Gastroesophageal sphincter (tissue), 4 donors: Measurements from ENCODE around the gene WDFY3. TPM values are rescaled to one million over a fixed set of nuclear protein-coding genes. Genes with fewer than 3 reads are reported as not detected.
"Not testable (repeated sequence)": the region's sequence is repeated elsewhere in the genome, so short reads cannot be mapped to it uniquely, and the experiment has no call there.

Experiments used
- ATAC-seq: fragments of 150-250 bp; one replicate; pipeline ENCODE4 v1.9.1; 2016; ENCODE audit warnings: mild to moderate bottlenecking, moderate library complexity
- H3K27ac ChIP-seq, 4 donors: fragments of 200-600 bp; sonication (generic) in 3 of 4; 1 replicate in 3 of 4; 2 replicates in 1 of 4; pipeline ENCODE4 v1.5.1; 2016 to 2019
- H3K27me3 ChIP-seq: fragments of 200-600 bp; sonication (generic); one replicate; pipeline ENCODE4 v1.5.1; 2019
- H3K36me3 ChIP-seq, 2 donors: fragments of 200-600 bp; sonication (generic); one replicate each; pipeline ENCODE4 v1.5.1; 2019; ENCODE audit warnings: control low read depth in 1 of 2
- H3K4me1 ChIP-seq, 3 donors: fragments of 200-600 bp; sonication (generic); 1 replicate in 2 of 3; 2 replicates in 1 of 3; pipeline ENCODE4 v1.5.1; 2016 to 2019; ENCODE audit warnings: control low read depth in 2 of 3
- H3K4me3 ChIP-seq, 2 donors: fragments of 200-600 bp; sonication (generic); one replicate each; pipeline ENCODE4 v1.5.1; 2019; ENCODE audit warnings: mild to moderate bottlenecking in 1 of 2, moderate library complexity in 1 of 2
- H3K9me3 ChIP-seq, 3 donors: fragments of 200-600 bp; sonication (generic); one replicate each; pipeline ENCODE4 v1.5.1; 2017 to 2019; ENCODE audit warnings: control low read depth in 2 of 3
- EP300 ChIP-seq: sonication (generic); formaldehyde crosslinking; IDR thresholded peaks from one replicate; pipeline ENCODE4 v1.6.1; 2017; ENCODE audit warnings: antibody characterized with exemption, mild to moderate bottlenecking
- POLR2A ChIP-seq, 2 donors: fragments of 450-650 bp; IDR thresholded peaks; one replicate each; pipeline ENCODE4 v1.6.1; 2017; ENCODE audit warnings: antibody characterized with exemption in 2 of 2, mild to moderate bottlenecking in 2 of 2, moderate library complexity in 1 of 2
- POLR2AphosphoS5 ChIP-seq: sonication (generic); formaldehyde crosslinking; IDR thresholded peaks from one replicate; pipeline ENCODE4 v1.6.1; 2017; ENCODE audit warnings: antibody characterized with exemption
- WGBS, 2 donors: methylation state at CpG; one replicate each; pipeline ENCODE4 v1.1.5; 2018; ENCODE audit warnings: low coverage in 1 of 2; 5-methylcytosine and 5-hydroxymethylcytosine counted together
- total RNA-seq, 4 donors: library from RNA; depleted of rRNA; stranded (reverse); fragments of >200 nt; gene quantifications; one replicate each; pipeline ENCODE4 v1.1.0, GENCODE V29; 2016
- TF ChIP-seq, protein P1 (sequence below), 4 experiments: fragments of 200-600 bp in 2 of 4; fragments of 450-650 bp in 2 of 4; sonication (generic) in 1 of 4; IDR thresholded peaks; one replicate each; pipeline ENCODE4 v1.5.1; 2017 to 2019; ENCODE audit warnings: antibody characterized with exemption in 4 of 4, mild to moderate bottlenecking in 2 of 4, moderate library complexity in 2 of 4

WDFY3 gene
- total RNA-seq, 4 donors from 2014 or later: 76.7 to 140 (median 90.1) TPM

- Histone ChIP-seq H3K9me3 (no peaks in the 10 kb centered on the region), H3K27me3 (no peaks in the 10 kb centered on the region), H3K4me3 (no peak overlapping the region), H3K27ac (no peak overlapping the region), H3K4me1 (no peaks in the 10 kb centered on the region), H3K36me3 (peaks cover 0 to 92% of the 10 kb centered on the region in 2 donors)
- TF ChIP-seq POLR2AphosphoS5 (no peak), POLR2A (IDR thresholded peaks at IDR 0.05) (no peak)
- no peak for ATAC-seq
Measured at GRCh38 chr4:84672177-84672576, 294.3 kb downstream of the WDFY3 start.

GRCh38 chr4:84669201-84669600 is 297.3 kb downstream of the WDFY3 start:
- peaks cover 0 to 73% of the 10 kb centered on the region in 2 donors for H3K36me3 ChIP-seq
- no peaks in the 10 kb centered on the region for H3K27me3 ChIP-seq
- no peak overlapping the region for H3K27ac ChIP-seq
- no peaks in the 10 kb centered on the region for H3K4me1 ChIP-seq
- H3K9me3 ChIP-seq: no peaks in the 10 kb centered on the region
- ATAC-seq: no peak
- no peak overlapping the region for H3K4me3 ChIP-seq
- 90 to 93% methylated on average over 1 of the region's 1 CpG for WGBS, 2 donors
- TF ChIP-seq, protein P1, sequence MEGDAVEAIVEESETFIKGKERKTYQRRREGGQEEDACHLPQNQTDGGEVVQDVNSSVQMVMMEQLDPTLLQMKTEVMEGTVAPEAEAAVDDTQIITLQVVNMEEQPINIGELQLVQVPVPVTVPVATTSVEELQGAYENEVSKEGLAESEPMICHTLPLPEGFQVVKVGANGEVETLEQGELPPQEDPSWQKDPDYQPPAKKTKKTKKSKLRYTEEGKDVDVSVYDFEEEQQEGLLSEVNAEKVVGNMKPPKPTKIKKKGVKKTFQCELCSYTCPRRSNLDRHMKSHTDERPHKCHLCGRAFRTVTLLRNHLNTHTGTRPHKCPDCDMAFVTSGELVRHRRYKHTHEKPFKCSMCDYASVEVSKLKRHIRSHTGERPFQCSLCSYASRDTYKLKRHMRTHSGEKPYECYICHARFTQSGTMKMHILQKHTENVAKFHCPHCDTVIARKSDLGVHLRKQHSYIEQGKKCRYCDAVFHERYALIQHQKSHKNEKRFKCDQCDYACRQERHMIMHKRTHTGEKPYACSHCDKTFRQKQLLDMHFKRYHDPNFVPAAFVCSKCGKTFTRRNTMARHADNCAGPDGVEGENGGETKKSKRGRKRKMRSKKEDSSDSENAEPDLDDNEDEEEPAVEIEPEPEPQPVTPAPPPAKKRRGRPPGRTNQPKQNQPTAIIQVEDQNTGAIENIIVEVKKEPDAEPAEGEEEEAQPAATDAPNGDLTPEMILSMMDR (IDR thresholded peaks at IDR 0.05): no peak
- TF ChIP-seq POLR2A (IDR thresholded peaks at IDR 0.05) (no peak), POLR2AphosphoS5 (no peak), EP300 (no peak)

DNA sequence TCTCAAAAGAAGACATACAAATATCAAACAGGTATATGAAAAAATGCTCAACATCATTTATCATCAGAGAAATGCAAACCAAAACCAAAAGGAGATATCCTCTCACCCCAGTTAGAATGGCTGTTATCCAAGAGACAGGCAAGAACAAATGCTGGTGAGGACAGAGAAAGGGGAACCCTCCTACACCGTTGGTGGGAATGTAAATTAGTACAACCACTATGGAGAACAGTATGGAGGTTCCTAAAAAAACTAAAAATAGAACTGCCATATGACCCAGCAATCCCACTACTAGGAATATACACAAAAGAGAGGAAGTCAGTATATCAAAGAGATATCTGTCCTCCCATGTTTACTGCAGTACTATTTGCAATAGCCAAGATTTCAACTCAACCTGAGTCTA is 300.1 kb downstream of the WDFY3 start:
- TF ChIP-seq POLR2AphosphoS5 (no peak), POLR2A (IDR thresholded peaks at IDR 0.05) (no peak), EP300 (no peak)
- TF ChIP-seq, protein P1 (IDR thresholded peaks at IDR 0.05): no peak

DNA sequence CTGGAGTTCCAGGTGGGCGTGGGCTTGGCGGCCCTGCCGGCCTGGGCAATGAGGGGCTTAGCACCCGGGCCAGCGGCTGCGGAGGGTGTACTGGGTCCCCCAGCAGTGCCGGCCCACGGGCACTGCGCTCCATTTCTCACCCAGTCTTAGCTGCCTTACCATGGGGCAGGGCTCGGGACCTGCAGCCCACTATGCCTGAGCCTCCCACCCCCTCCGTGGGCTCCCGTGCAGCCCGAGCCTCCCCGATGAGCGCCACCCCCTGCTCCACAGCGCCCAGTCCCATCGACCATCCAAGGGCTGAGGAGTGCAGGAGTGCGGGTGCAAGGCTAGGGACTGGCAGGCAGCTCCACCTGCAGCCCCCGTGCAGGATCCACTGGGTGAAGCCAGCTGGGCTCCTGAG is 301.7 kb downstream of the WDFY3 start:
- WGBS, 2 donors: no CpG with 5 or more reads among the region's 19 CpGs
- not testable (repeated sequence) for ATAC-seq, H3K4me1 ChIP-seq, H3K27me3 ChIP-seq, H3K27ac ChIP-seq, H3K9me3 ChIP-seq, H3K4me3 ChIP-seq
- peaks cover 0 to 35% of the 10 kb centered on the region in 2 donors for H3K36me3 ChIP-seq

More for the DNA sequence above, 300.1 kb downstream of the WDFY3 start:
- Histone ChIP-seq H3K4me1 (no peaks in the 10 kb centered on the region), H3K9me3 (no peaks in the 10 kb centered on the region), H3K36me3 (peaks cover 0 to 51% of the 10 kb centered on the region in 2 donors), H3K27ac (no peak overlapping the region), H3K27me3 (no peaks in the 10 kb centered on the region), H3K4me3 (no peak overlapping the region)
- 82 to 88% methylated on average over 1 of the region's 1 CpG for WGBS, 2 donors
- no peak for ATAC-seq

DNA sequence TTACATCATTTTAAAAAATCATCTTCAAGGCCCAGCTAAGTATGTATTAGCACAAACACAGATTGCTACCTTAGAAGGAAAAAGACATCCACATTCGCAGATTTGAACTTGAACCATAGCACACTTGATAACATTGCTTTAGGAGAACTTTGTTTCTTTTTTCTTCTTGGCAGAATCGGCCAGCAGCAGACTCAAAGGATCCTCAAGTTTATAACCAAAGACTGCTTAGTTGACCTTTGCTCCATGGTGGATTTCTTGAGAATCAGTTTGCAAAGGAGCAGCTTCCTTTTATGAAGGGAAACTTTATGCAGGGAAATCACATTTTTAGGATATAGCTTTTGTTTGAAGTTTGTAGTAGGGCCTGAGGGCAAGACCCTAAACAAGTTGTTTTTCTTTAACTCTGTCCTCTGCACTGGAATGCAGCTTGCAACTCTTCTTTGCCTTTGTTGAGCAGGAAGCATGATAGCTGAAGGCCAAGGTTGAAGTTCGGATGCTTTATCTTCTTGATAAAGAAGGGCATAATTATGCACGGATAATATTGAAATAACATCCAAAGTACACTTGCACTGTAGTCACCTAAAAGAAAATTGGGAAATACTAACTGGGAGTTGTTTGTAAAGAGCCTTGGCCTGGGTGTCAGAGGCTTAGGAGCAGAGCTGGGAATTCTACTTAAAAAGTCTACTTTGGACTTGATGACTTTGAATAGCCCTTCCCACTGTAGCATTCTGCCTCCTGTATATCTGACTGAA is 305.1 kb downstream of the WDFY3 start:
- no peak for ATAC-seq
- Histone ChIP-seq H3K4me3 (no peak overlapping the region), H3K9me3 (no peaks in the 10 kb centered on the region), H3K4me1 (no peaks in the 10 kb centered on the region), H3K36me3 (peaks cover 0 to 6% of the 10 kb centered on the region in 2 donors), H3K27me3 (no peaks in the 10 kb centered on the region), H3K27ac (no peak overlapping the region)
- WGBS, 2 donors: 49 to 58% methylated on average over 4 of the region's 4 CpGs
- no peak for TF ChIP-seq POLR2A (IDR thresholded peaks at IDR 0.05)
- TF ChIP-seq EP300: no peak
- TF ChIP-seq, protein P1 (IDR thresholded peaks at IDR 0.05): no peak
- no peak for TF ChIP-seq POLR2AphosphoS5

- no peak for TF ChIP-seq POLR2AphosphoS5
- TF ChIP-seq, protein P1 (IDR thresholded peaks at IDR 0.05): no peak
- no peak for TF ChIP-seq POLR2A (IDR thresholded peaks at IDR 0.05)
- no peak for TF ChIP-seq EP300
- H3K36me3 ChIP-seq: peaks cover 0 to 1% of the 10 kb centered on the region in 2 donors
- no peaks in the 10 kb centered on the region for H3K9me3 ChIP-seq
Measured at GRCh38 chr4:84660606-84661005, 305.9 kb downstream of the WDFY3 start.

More at GRCh38 chr4:84660606-84661005, 305.9 kb downstream of the WDFY3 start:
- WGBS, 2 donors: 83 to 90% methylated on average over 2 to 3 of the region's 3 CpGs
- Histone ChIP-seq H3K4me3 (no peak overlapping the region), H3K27ac (no peak overlapping the region), H3K27me3 (no peaks in the 10 kb centered on the region), H3K4me1 (no peaks in the 10 kb centered on the region)
- no peak for ATAC-seq
